DMS79 (cell line): ENCODE results near the gene WDR20.

Source experiments
- DNase-seq: peaks from one replicate; lab custom pipeline; 2025; lab: John Stamatoyannopoulos, UW

Gene WDR20

GRCh38 chr14:102219316-102219715, 79.6 kb downstream of the WDR20 start:
- DNase-seq: no peak

- no peak for DNase-seq
Observed at GRCh38 chr14:102220031-102220430, 80.3 kb downstream of the WDR20 start.

GRCh38 chr14:102221026-102221425, 81.3 kb downstream of the WDR20 start:
- DNase-seq: no peak

GRCh38 chr14:102222009-102222575, 82.4 kb downstream of the WDR20 start:
- no peak for DNase-seq

GRCh38 chr14:102222751-102223150, 83.1 kb downstream of the WDR20 start:
- no peak for DNase-seq

- no peak for DNase-seq
Observed at GRCh38 chr14:102223682-102224081, 84.0 kb downstream of the WDR20 start.

GRCh38 chr14:102225386-102225785, 85.7 kb downstream of the WDR20 start:
- DNase-seq: no peak

GRCh38 chr14:102225936-102226335, 86.2 kb downstream of the WDR20 start:
- DNase-seq: no peak

GRCh38 chr14:102226356-102227125, 86.8 kb downstream of the WDR20 start:
- DNase-seq: no peak

- DNase-seq: no peak
Observed at GRCh38 chr14:102227184-102227964, 87.7 kb downstream of the WDR20 start.

GRCh38 chr14:102229071-102229738, 89.5 kb downstream of the WDR20 start:
- DNase-seq: no peak

- DNase-seq: no peak
Observed at GRCh38 chr14:102229739-102230092, 90.0 kb downstream of the WDR20 start.

GRCh38 chr14:102230481-102231210, 90.9 kb downstream of the WDR20 start:
- no peak for DNase-seq

- no peak for DNase-seq
Observed at GRCh38 chr14:102231476-102232347, 92.0 kb downstream of the WDR20 start.

- no peak for DNase-seq
Observed at GRCh38 chr14:102232348-102232625, 92.6 kb downstream of the WDR20 start.

GRCh38 chr14:102233081-102233480, 93.4 kb downstream of the WDR20 start:
- DNase-seq: no peak

- no peak for DNase-seq
Observed at GRCh38 chr14:102234331-102235264, 94.9 kb downstream of the WDR20 start.

- no peak for DNase-seq
Observed at GRCh38 chr14:102235275-102235897, 95.7 kb downstream of the WDR20 start.

GRCh38 chr14:102236026-102236425, 96.3 kb downstream of the WDR20 start:
- DNase-seq: no peak

GRCh38 chr14:102238131-102238530, 98.4 kb downstream of the WDR20 start:
- DNase-seq: no peak
